Left ventricle myocardium inferior (tissue), 1 donor: ENCODE data around the gene GOSR2. TPM values are rescaled to one million over a fixed set of nuclear protein-coding genes. Genes with fewer than 3 reads are reported as not detected.

Source experiments
- DNase-seq: peaks from one replicate; pipeline ENCODE4 v3.0.0-alpha.2; 2020
- H3K27ac ChIP-seq: fragments of 200-600 bp; replicated peaks from 2 replicates; pipeline ENCODE4 v1.8.0; 2021
- H3K27me3 ChIP-seq: fragments of 200-600 bp; 2 replicates; pipeline ENCODE4 v1.8.0; 2021; ENCODE audit warnings: low read depth
- H3K36me3 ChIP-seq: fragments of 200-600 bp; 2 replicates; pipeline ENCODE4 v1.8.0; 2021
- H3K4me1 ChIP-seq: fragments of 200-600 bp; 2 replicates; pipeline ENCODE4 v1.8.0; 2021
- H3K4me3 ChIP-seq: fragments of 200-600 bp; 2 replicates; pipeline ENCODE4 v1.8.0; 2021; ENCODE audit warnings: mild to moderate bottlenecking, moderate library complexity
- H3K9me3 ChIP-seq: fragments of 200-600 bp; replicated peaks from 2 replicates; pipeline ENCODE4 v1.8.0; 2021
- intact Hi-C: fragments of 100-400 bp; cut with micrococcal nuclease; formaldehyde crosslinking; loops from one replicate; pipeline ENCODE4 v1.11.0; 2022
- total RNA-seq: library from RNA; stranded (reverse); fragmentation: NEBNext Ultra II Directional; extraction: Animal tissue kit (Norgen Biotek cat#: 25700); gene quantifications from one replicate; pipeline ENCODE4 v1.2.1, GENCODE V29; 2021
- TF ChIP-seq, protein P1 (sequence below): fragments of 200-600 bp; IDR thresholded peaks from 2 replicates; pipeline ENCODE4 v1.8.0; 2021; ENCODE audit warnings: antibody characterized with exemption, mild to moderate bottlenecking, borderline replicate concordance
- donor health status: DM: no; HTN: yes; CAD: no; lungs with severe emphysema.

GOSR2 gene
- total RNA-seq, 1 donor from 2014 or later = 41.9 TPM

- DNase-seq = no peak
- H3K36me3 ChIP-seq = no peaks in the 10 kb centered on the region
- TF ChIP-seq, protein P1, sequence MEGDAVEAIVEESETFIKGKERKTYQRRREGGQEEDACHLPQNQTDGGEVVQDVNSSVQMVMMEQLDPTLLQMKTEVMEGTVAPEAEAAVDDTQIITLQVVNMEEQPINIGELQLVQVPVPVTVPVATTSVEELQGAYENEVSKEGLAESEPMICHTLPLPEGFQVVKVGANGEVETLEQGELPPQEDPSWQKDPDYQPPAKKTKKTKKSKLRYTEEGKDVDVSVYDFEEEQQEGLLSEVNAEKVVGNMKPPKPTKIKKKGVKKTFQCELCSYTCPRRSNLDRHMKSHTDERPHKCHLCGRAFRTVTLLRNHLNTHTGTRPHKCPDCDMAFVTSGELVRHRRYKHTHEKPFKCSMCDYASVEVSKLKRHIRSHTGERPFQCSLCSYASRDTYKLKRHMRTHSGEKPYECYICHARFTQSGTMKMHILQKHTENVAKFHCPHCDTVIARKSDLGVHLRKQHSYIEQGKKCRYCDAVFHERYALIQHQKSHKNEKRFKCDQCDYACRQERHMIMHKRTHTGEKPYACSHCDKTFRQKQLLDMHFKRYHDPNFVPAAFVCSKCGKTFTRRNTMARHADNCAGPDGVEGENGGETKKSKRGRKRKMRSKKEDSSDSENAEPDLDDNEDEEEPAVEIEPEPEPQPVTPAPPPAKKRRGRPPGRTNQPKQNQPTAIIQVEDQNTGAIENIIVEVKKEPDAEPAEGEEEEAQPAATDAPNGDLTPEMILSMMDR = no peak
- peaks cover 34% of the 10 kb centered on the region for H3K4me1 ChIP-seq
- intact Hi-C loops = no loop called here
- H3K4me3 ChIP-seq = no peak overlapping the region
- peaks cover 50% of the 10 kb centered on the region for H3K27me3 ChIP-seq
- H3K9me3 ChIP-seq = no peaks in the 10 kb centered on the region
- no peak overlapping the region for H3K27ac ChIP-seq
Measured at GRCh38 chr17:46976626-46977270, 53.8 kb downstream of the GOSR2 start.

DNA sequence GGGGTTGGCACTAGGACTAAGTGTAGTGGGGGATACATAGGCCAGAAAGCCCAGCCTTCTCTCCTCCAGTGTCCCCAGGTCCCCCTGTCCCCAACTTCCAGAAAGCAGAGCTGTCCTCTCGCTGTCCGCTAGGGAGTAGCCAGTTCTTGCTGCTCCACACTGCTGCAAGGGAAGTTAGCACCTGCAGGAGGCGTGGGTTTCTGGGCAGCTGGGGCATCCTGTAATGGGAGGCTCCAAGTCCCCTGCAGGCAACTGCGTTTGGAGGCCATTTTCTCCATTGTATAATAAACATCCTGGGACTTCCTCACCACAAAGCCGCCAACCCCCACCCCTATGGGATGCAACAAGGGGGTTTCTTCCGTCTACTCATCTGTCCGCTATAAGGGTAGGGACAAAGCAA, 54.4 kb downstream of the GOSR2 start:
- no peaks in the 10 kb centered on the region for H3K36me3 ChIP-seq
- H3K4me3 ChIP-seq = peak overlapping the region; percentile 75
- H3K4me1 ChIP-seq = peaks cover 28% of the 10 kb centered on the region
- DNase-seq = no peak
- no peak overlapping the region for H3K27ac ChIP-seq
- TF ChIP-seq, protein P1 = peak; percentile 36
- intact Hi-C loops = no loop called here
- H3K27me3 ChIP-seq = peaks cover 50% of the 10 kb centered on the region
- no peaks in the 10 kb centered on the region for H3K9me3 ChIP-seq

GRCh38 chr17:46977750-46978488, 55.0 kb downstream of the GOSR2 start:
- no peak for DNase-seq
- Histone ChIP-seq H3K36me3 (no peaks in the 10 kb centered on the region), H3K9me3 (no peaks in the 10 kb centered on the region), H3K27ac (no peak overlapping the region), H3K27me3 (peaks cover 50% of the 10 kb centered on the region), H3K4me1 (peaks cover 24% of the 10 kb centered on the region), H3K4me3 (peak overlapping the region; percentile 75)
- intact Hi-C loops = no loop called here
- TF ChIP-seq, protein P1 = no peak

GRCh38 chr17:46978489-46979146, 55.7 kb downstream of the GOSR2 start:
- Histone ChIP-seq H3K27me3 (peaks cover 50% of the 10 kb centered on the region), H3K4me1 (peaks cover 25% of the 10 kb centered on the region), H3K9me3 (no peaks in the 10 kb centered on the region), H3K36me3 (no peaks in the 10 kb centered on the region), H3K27ac (peak overlapping the region; percentile 58), H3K4me3 (peak overlapping the region; percentile 75)
- DNase-seq = no peak
- TF ChIP-seq, protein P1 = no peak
- intact Hi-C loops = no loop called here

DNA sequence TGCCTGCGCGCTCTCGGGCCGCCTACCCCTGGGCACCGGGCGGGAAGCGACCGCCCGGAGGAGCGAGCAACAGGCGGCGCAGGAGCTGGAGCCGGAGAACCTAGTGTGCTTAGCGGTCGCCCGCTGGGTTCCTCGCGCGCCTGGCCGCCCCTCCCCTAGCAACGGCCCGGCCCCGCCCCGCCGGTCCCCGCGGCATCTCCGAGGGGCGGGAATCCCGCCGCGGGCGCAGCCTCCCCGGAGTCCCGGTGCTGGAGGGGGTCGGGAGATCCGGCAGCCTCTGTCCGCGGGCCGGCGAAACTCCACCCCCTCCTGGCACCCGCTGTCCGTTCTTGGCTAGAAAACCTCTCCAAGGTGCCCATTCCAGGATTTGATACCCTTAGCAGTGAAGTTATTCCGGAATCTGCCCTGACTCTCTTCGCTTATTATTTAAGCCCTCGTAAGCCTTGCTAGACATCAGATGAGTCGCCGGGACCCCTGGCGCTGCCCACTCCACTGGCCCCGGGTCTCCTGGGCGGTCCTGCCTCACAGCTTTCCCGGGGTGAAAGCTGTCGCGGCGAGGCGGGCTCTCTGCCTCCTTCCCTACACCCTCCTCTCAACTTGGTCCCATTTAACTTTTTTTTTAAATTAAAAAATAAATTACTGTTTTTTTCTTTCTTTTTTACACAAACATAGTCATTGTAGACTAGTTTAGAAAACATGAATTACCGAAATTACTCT, 56.3 kb downstream of the GOSR2 start, which contains the start of gene RPRML:
RPRML (minus strand) TSS at position 107 of the 717 bp plus-strand sequence. CDS start 246 bp downstream, outside the sequence.
- TF ChIP-seq, protein P1 = no peak
- intact Hi-C loops = no loop called here
- H3K27ac ChIP-seq = peak within 1 kb of the TSS; percentile 58
- H3K36me3 ChIP-seq = no peaks in the 10 kb centered on the region
- H3K4me1 ChIP-seq = peaks cover 31% of the 10 kb centered on the region
- peaks cover 50% of the 10 kb centered on the region for H3K27me3 ChIP-seq
- no peaks in the 10 kb centered on the region for H3K9me3 ChIP-seq
- DNase-seq = peak; percentile 28
- peak within 1 kb of the TSS; percentile 75 for H3K4me3 ChIP-seq
